SK-N-SH (cell line): ENCODE results near the gene RELT. TPM values are rescaled to one million over a fixed set of nuclear protein-coding genes. Genes with fewer than 3 reads are reported as not detected.

ENCODE experiments used
- CTCF ChIA-PET: fragments of 300-600, 350-600 bp; formaldehyde crosslinking; extraction: SDS; loops from one replicate; lab custom pipeline; 2021; lab: Yijun Ruan, JAX
- POLR2A ChIA-PET: fragments of 350-600 bp; sonication (Branson Sonifier 250); formaldehyde crosslinking; extraction: SDS; loops from one replicate; lab custom pipeline; 2020; ENCODE audit warnings: antibody characterized with exemption, inconsistent platforms; lab: Yijun Ruan, JAX
- DNase-seq: peaks from one replicate; pipeline ENCODE4 v3.0.0; 2012
- H2AFZ ChIP-seq: fragments of 200-600 bp; sonication (generic); 2 replicates; pipeline ENCODE4 v1.8.1; 2016; ENCODE audit warnings: antibody characterized with exemption, mild to moderate bottlenecking, low read depth
- H3F3A ChIP-seq: fragments of 200-600 bp; sonication (generic); replicated peaks from 2 replicates; pipeline ENCODE3; 2016; ENCODE audit warnings: antibody characterized with exemption, mild to moderate bottlenecking; ENCODE audit not compliant: insufficient read depth
- H3K27ac ChIP-seq, 2 experiments: fragments of 200-500 bp in 1 of 2; fragments of 200-600 bp in 1 of 2; sonication (Bioruptor generic) in 1 of 2; sonication (generic), shearing (Covaris generic) in 1 of 2; 2 replicates each; pipeline versions ENCODE4 v1.5.1 to v1.6.1; 2014 to 2016; ENCODE audit warnings: low read depth in 2 of 2, inconsistent platforms in 1 of 2, low read length in 1 of 2, mild to moderate bottlenecking in 1 of 2, mixed read lengths in 1 of 2
- H3K27me3 ChIP-seq: fragments of 200-600 bp; sonication (generic), shearing (Covaris generic); 2 replicates; pipeline ENCODE4 v1.6.1; 2016; ENCODE audit warnings: mixed run types; ENCODE audit not compliant: insufficient read depth
- H3K36me3 ChIP-seq, 2 experiments: fragments of 200-500 bp in 1 of 2; fragments of 200-600 bp in 1 of 2; sonication (Bioruptor generic) in 1 of 2; sonication (generic) in 1 of 2; replicated peaks in 1 of 2; 2 replicates each; pipeline versions ENCODE3 to v1.5.1; 2014 to 2016; ENCODE audit warnings: low read length in 1 of 2, mild to moderate bottlenecking in 1 of 2; ENCODE audit not compliant: insufficient read depth in 2 of 2, control insufficient read depth in 1 of 2
- H3K4me1 ChIP-seq, 2 experiments: fragments of 200-500 bp in 1 of 2; fragments of 200-600 bp in 1 of 2; sonication (Bioruptor generic) in 1 of 2; sonication (generic), shearing (Covaris generic) in 1 of 2; 2 replicates each; pipeline versions ENCODE4 v1.5.1 to v1.6.1; 2014 to 2016; ENCODE audit warnings: low read depth in 1 of 2, low read length in 1 of 2, mixed run types in 1 of 2; ENCODE audit not compliant: insufficient read depth in 2 of 2, control insufficient read depth in 1 of 2
- H3K4me2 ChIP-seq: fragments of 200-600 bp; sonication (generic), shearing (Covaris generic); 2 replicates; pipeline ENCODE4 v1.6.1; 2017; ENCODE audit warnings: mixed run types
- H3K4me3 ChIP-seq, 2 experiments: fragments of 200-500 bp in 1 of 2; fragments of 200-600 bp in 1 of 2; sonication (Bioruptor generic) in 1 of 2; sonication (generic), shearing (Covaris generic) in 1 of 2; 2 replicates each; pipeline versions ENCODE4 v1.5.1 to v1.8.1; 2014 to 2016; ENCODE audit warnings: low read depth in 2 of 2, inconsistent platforms in 1 of 2, low read length in 1 of 2, mild to moderate bottlenecking in 1 of 2, mixed read lengths in 1 of 2, moderate library complexity in 1 of 2
- H3K79me2 ChIP-seq: fragments of 200-600 bp; sonication (generic); 2 replicates; pipeline ENCODE4 v1.8.1; 2017; ENCODE audit warnings: mild to moderate bottlenecking; ENCODE audit not compliant: insufficient read depth
- H3K9ac ChIP-seq: fragments of 200-600 bp; sonication (generic); 2 replicates; pipeline ENCODE4 v1.6.1; 2017; ENCODE audit warnings: mixed run types
- H3K9me2 ChIP-seq: fragments of 200-600 bp; sonication (generic); 2 replicates; pipeline ENCODE4 v1.6.1; 2017; ENCODE audit warnings: mixed run types
- H3K9me3 ChIP-seq: fragments of 200-600 bp; sonication (generic); 2 replicates; pipeline ENCODE4 v1.6.1; 2017; ENCODE audit warnings: mixed run types, mild to moderate bottlenecking, moderate library complexity
- H4K20me1 ChIP-seq: fragments of 200-600 bp; sonication (generic); 2 replicates; pipeline ENCODE4 v1.6.1; 2017; ENCODE audit warnings: mild to moderate bottlenecking, mixed run types; ENCODE audit not compliant: insufficient read depth
- CHD2 ChIP-seq: fragments of 150-350 bp; IDR thresholded peaks from 2 replicates; pipeline ENCODE4 v1.6.1; 2018; ENCODE audit warnings: low read length; ENCODE audit not compliant: partially characterized antibody
- ELF1 ChIP-seq: IDR thresholded peaks from 2 replicates; pipeline ENCODE4 v1.4.0; 2012
- EP300 ChIP-seq, 2 experiments: IDR thresholded peaks; 2 replicates each; pipeline versions ENCODE4 v1.4.0 to v1.6.1; 2012; ENCODE audit warnings: borderline replicate concordance in 1 of 2, low read depth in 1 of 2, low read length in 1 of 2
- FOXJ3 ChIP-seq: sonication (generic); formaldehyde crosslinking; IDR thresholded peaks from 2 replicates; pipeline ENCODE4 v1.5.1; 2020; ENCODE audit warnings: mild to moderate bottlenecking, missing genetic modification reagents
- FOXM1 ChIP-seq: IDR thresholded peaks from 2 replicates; pipeline ENCODE4 v1.4.0; 2012; ENCODE audit warnings: low read depth, mild to moderate bottlenecking
- IRF3 ChIP-seq: fragments of 150-350 bp; IDR thresholded peaks from 2 replicates; pipeline ENCODE4 v1.6.1; 2016; ENCODE audit warnings: mild to moderate bottlenecking, low read depth, low read length
- MEF2A ChIP-seq: IDR thresholded peaks from 2 replicates; pipeline ENCODE4 v1.4.0; 2012; ENCODE audit warnings: low read depth, borderline replicate concordance
- MXI1 ChIP-seq: IDR thresholded peaks from 2 replicates; pipeline ENCODE4 v1.6.1; 2012; ENCODE audit warnings: mild to moderate bottlenecking, low read depth, low read length, improper control_type of control experiment
- NFIC ChIP-seq: IDR thresholded peaks from 2 replicates; pipeline ENCODE4 v1.4.0; 2012; ENCODE audit warnings: borderline replicate concordance
- NRF1 ChIP-seq: IDR thresholded peaks from 2 replicates; pipeline ENCODE4 v1.6.1; 2012; ENCODE audit warnings: low read depth, mild to moderate bottlenecking, low read length
- PBX3 ChIP-seq: IDR thresholded peaks from 2 replicates; pipeline ENCODE4; 2012
- RAD21 ChIP-seq: IDR thresholded peaks from 2 replicates; pipeline ENCODE4 v1.6.1; 2012; ENCODE audit warnings: mild to moderate bottlenecking, low read length
- RXRA ChIP-seq: IDR thresholded peaks from 2 replicates; pipeline ENCODE4 v1.4.0; 2012; ENCODE audit warnings: low read depth, mild to moderate bottlenecking, borderline replicate concordance
- SIN3A ChIP-seq: IDR thresholded peaks from 2 replicates; pipeline ENCODE4 v1.6.1; 2012; ENCODE audit warnings: low read depth, mild to moderate bottlenecking, low read length, moderate library complexity, borderline replicate concordance
- TAF1 ChIP-seq: IDR thresholded peaks from 2 replicates; pipeline ENCODE4 v1.6.1; 2012; ENCODE audit warnings: low read depth, mild to moderate bottlenecking, low read length, moderate library complexity, borderline replicate concordance
- TCF12 ChIP-seq: IDR thresholded peaks from 2 replicates; pipeline ENCODE4 v1.4.0; 2012
- YY1 ChIP-seq: IDR thresholded peaks from 2 replicates; pipeline ENCODE4 v1.4.0; 2012; ENCODE audit warnings: low read depth, mild to moderate bottlenecking
- WGBS: methylation state at CpG from one replicate; pipeline ENCODE4 v1.1.6; 2017; ENCODE audit warnings: low lambda C conversion rate; 5-methylcytosine and 5-hydroxymethylcytosine counted together
- polyA plus RNA-seq, 3 experiments: library from polyadenylated mRNA; depleted of rRNA; stranded (reverse); fragments of >200 nt; gene quantifications; 2 replicates each; pipeline ENCODE4 v1.2.3, GENCODE V29; 2012
- TF ChIP-seq, protein P1 (sequence below): IDR thresholded peaks from 2 replicates; pipeline ENCODE4 v1.4.0; 2012; ENCODE audit warnings: low read depth, borderline replicate concordance
- TF ChIP-seq, protein P2 (sequence below): IDR thresholded peaks from 2 replicates; pipeline ENCODE4 v1.4.0; 2012; ENCODE audit warnings: low read depth, borderline replicate concordance
- TF ChIP-seq, protein P3 (sequence below): fragments of 200-600 bp; sonication (generic); IDR thresholded peaks from 2 replicates; pipeline ENCODE4 v1.6.1; 2017; ENCODE audit warnings: antibody characterized with exemption, mild to moderate bottlenecking, moderate library complexity

Gene RELT
- polyA plus RNA-seq, 1 of the 3 experiments (the other 2 are of a cell fraction) = 4.3 TPM

DNA sequence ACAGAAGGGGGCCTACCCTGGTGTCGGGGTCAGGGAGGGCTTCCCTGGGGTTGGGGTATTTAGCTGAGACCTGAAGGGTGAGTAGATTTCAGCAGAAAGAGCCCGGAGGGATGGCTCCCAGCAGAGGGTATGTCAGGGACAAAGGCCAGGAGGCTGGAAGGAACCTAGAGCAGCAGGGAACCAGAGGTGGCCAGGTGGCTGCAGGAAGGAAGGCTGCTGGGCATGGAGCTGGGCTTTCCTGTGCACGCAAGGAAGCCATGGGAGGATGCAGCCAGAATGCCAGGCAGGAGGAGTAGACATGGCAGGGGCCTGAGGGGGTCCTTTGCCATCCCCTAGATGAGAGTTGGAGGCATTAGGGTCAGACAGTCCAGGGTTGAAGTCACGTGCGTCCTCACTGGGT, 27.4 kb upstream of the RELT start:
- Histone ChIP-seq H3K4me3 (no peak overlapping the region), H2AFZ (no peak overlapping the region), H3K27ac (no peak overlapping the region), H3K9me2 (no peaks in the 10 kb centered on the region), H3K36me3 (peaks cover 9 to 20% of the 10 kb centered on the region in 2 experiments), H3K4me2 (no peak overlapping the region), H3F3A (peaks cover 13% of the 10 kb centered on the region), H3K79me2 (peaks cover 54% of the 10 kb centered on the region), H4K20me1 (peaks cover 89% of the 10 kb centered on the region), H3K27me3 (no peaks in the 10 kb centered on the region), H3K9me3 (no peaks in the 10 kb centered on the region), H3K4me1 (peaks cover 0 to 15% of the 10 kb centered on the region in 2 experiments; a peak in 1 of 4 replicates), H3K9ac (no peak overlapping the region)
- no peak for TF ChIP-seq PBX3
- TF ChIP-seq FOXJ3 (CRISPR knock-in tag) = no peak
- TF ChIP-seq MXI1 = no peak
- no peak for TF ChIP-seq MEF2A
- TF ChIP-seq ELF1 = no peak
- TF ChIP-seq RAD21 = no peak
- no peak for TF ChIP-seq NRF1
- no peak for TF ChIP-seq YY1
- no peak for TF ChIP-seq NFIC
- TF ChIP-seq, protein P1, sequence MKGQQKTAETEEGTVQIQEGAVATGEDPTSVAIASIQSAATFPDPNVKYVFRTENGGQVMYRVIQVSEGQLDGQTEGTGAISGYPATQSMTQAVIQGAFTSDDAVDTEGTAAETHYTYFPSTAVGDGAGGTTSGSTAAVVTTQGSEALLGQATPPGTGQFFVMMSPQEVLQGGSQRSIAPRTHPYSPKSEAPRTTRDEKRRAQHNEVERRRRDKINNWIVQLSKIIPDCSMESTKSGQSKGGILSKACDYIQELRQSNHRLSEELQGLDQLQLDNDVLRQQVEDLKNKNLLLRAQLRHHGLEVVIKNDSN = no peak
- TF ChIP-seq RXRA = no peak
- CTCF ChIA-PET = interaction anchor here (1.1 to 13.9 kb wide), 8 partner anchors 12 to 313 kb away, joined by 3 to 313 read pairs (median 64); partner anchors contain the start of genes ARHGEF17 and RELT
- 89% methylated on average over 5 of the region's 5 CpGs for WGBS
- POLR2A ChIA-PET = no interaction called here
- DNase-seq = no peak

DNA sequence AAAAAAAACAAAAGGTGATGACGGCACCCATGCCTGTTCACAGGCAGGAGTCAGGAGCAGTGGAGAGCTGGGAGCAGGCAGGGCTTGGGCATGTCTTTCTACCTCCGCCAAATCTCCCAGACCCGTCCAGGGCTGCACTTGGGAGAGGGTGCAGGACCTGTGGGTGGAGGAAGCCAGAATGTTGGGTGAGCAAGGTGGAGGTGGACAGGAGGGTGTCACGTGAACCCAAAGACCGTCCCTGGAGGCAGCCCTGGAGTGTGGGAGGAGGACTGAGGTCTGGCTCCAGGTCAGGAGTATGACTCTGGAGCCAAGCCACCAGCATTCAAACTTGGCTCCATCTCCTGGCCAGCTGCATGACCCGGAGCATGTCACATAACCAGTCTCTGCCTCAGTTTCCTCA, 26.6 kb upstream of the RELT start:
- Histone ChIP-seq H3K4me2 (no peak overlapping the region), H2AFZ (no peak overlapping the region), H3F3A (peaks cover 13% of the 10 kb centered on the region), H3K4me3 (no peak overlapping the region), H3K27ac (no peak overlapping the region), H4K20me1 (peaks cover 84% of the 10 kb centered on the region), H3K9me3 (no peaks in the 10 kb centered on the region), H3K9me2 (no peaks in the 10 kb centered on the region), H3K4me1 (peaks cover 0 to 7% of the 10 kb centered on the region in 2 experiments; a peak in 1 of 4 replicates), H3K36me3 (peaks cover 11 to 23% of the 10 kb centered on the region in 2 experiments), H3K9ac (no peak overlapping the region), H3K79me2 (peaks cover 47% of the 10 kb centered on the region), H3K27me3 (no peaks in the 10 kb centered on the region)
- TF ChIP-seq CHD2 = no peak
- no peak for TF ChIP-seq TCF12
- no peak for TF ChIP-seq NFIC
- TF ChIP-seq TAF1 = no peak
- TF ChIP-seq MXI1 = no peak
- TF ChIP-seq, protein P2, sequence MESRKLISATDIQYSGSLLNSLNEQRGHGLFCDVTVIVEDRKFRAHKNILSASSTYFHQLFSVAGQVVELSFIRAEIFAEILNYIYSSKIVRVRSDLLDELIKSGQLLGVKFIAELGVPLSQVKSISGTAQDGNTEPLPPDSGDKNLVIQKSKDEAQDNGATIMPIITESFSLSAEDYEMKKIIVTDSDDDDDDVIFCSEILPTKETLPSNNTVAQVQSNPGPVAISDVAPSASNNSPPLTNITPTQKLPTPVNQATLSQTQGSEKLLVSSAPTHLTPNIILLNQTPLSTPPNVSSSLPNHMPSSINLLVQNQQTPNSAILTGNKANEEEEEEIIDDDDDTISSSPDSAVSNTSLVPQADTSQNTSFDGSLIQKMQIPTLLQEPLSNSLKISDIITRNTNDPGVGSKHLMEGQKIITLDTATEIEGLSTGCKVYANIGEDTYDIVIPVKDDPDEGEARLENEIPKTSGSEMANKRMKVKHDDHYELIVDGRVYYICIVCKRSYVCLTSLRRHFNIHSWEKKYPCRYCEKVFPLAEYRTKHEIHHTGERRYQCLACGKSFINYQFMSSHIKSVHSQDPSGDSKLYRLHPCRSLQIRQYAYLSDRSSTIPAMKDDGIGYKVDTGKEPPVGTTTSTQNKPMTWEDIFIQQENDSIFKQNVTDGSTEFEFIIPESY = no peak
- TF ChIP-seq EP300 (IDR thresholded peaks at IDR 0.05; ENCODE audit: borderline replicate concordance in 1 of 2, low read depth in 1 of 2, low read length in 1 of 2) = no peak
- no peak for TF ChIP-seq FOXM1
- no peak for TF ChIP-seq SIN3A
- TF ChIP-seq, protein P3, sequence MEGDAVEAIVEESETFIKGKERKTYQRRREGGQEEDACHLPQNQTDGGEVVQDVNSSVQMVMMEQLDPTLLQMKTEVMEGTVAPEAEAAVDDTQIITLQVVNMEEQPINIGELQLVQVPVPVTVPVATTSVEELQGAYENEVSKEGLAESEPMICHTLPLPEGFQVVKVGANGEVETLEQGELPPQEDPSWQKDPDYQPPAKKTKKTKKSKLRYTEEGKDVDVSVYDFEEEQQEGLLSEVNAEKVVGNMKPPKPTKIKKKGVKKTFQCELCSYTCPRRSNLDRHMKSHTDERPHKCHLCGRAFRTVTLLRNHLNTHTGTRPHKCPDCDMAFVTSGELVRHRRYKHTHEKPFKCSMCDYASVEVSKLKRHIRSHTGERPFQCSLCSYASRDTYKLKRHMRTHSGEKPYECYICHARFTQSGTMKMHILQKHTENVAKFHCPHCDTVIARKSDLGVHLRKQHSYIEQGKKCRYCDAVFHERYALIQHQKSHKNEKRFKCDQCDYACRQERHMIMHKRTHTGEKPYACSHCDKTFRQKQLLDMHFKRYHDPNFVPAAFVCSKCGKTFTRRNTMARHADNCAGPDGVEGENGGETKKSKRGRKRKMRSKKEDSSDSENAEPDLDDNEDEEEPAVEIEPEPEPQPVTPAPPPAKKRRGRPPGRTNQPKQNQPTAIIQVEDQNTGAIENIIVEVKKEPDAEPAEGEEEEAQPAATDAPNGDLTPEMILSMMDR = no peak
- TF ChIP-seq IRF3 = no peak
- TF ChIP-seq, protein P1 = no peak
- ChIA-PET POLR2A (no interaction called here), CTCF (interaction anchor here (1.4 to 13.9 kb wide), 10 partner anchors 13 to 312 kb away, joined by 3 to 313 read pairs (median 54); partner anchors contain the start of genes ARHGEF17 and RELT)
- 93% methylated on average over 5 of the region's 6 CpGs for WGBS
- no peak for DNase-seq
